ENCODE results near the gene TGFBR3L. TPM values are rescaled to one million over a fixed set of nuclear protein-coding genes. Genes with fewer than 3 reads are reported as not detected.

The TGFBR3L gene
- 0.10 TPM for total RNA-seq

GRCh38 chr19:7914598-7915045 is at the start of gene TGFBR3L:
TGFBR3L (plus strand) TSS chr19:7914830.
- no peaks in the 10 kb centered on the region for H3K9me3 ChIP-seq (ENCODE audit: low read depth, low read length)
- peaks cover 30% of the 10 kb centered on the region for H3K27me3 ChIP-seq (ENCODE audit: insufficient read depth, low read length)
- H3K4me3 ChIP-seq (ENCODE audit: low read length), result no peak within 1 kb of the TSS
- H3K4me1 ChIP-seq (ENCODE audit: insufficient read depth, low read length), result peaks cover 40% of the 10 kb centered on the region

DNA sequence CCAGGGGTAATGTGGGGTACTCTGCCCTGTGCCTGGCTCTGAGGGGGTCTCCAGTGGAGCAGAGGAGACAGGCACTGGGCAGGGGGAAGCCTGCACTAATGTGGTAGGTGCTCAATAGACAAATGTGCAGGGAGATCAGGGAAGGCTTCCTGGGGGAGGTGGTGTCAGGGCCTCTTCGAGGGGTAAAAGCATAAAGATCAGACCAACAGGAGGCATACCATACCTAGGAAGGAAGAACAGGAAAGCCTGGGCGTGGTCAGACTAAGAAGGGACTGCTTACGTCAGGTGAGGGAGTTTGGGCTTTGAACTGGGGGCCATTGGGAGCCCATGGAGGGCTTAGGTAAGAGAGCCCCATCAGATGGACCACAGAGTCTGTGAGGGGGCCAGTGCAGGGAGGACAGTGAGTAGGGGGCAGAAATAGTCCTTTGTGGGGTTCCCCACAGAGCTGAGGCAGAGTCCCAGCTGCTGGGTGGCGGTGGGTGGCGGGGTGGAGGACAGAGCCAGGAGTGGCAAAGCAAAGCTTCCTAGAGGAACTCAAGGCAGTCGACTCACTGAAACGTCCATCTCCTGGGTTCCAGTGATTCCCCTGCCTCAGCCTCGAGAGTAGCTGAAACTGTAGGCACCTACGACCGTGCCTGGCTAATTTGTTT is 49.2 kb upstream of the TGFBR3L start:
- H3K4me3 ChIP-seq (ENCODE audit: low read length), result no peak overlapping the region
- no peaks in the 10 kb centered on the region for H3K9me3 ChIP-seq (ENCODE audit: low read depth, low read length)
- H3K4me1 ChIP-seq (ENCODE audit: insufficient read depth, low read length), result peaks cover 31% of the 10 kb centered on the region
- peaks cover 37% of the 10 kb centered on the region for H3K27me3 ChIP-seq (ENCODE audit: insufficient read depth, low read length)

DNA sequence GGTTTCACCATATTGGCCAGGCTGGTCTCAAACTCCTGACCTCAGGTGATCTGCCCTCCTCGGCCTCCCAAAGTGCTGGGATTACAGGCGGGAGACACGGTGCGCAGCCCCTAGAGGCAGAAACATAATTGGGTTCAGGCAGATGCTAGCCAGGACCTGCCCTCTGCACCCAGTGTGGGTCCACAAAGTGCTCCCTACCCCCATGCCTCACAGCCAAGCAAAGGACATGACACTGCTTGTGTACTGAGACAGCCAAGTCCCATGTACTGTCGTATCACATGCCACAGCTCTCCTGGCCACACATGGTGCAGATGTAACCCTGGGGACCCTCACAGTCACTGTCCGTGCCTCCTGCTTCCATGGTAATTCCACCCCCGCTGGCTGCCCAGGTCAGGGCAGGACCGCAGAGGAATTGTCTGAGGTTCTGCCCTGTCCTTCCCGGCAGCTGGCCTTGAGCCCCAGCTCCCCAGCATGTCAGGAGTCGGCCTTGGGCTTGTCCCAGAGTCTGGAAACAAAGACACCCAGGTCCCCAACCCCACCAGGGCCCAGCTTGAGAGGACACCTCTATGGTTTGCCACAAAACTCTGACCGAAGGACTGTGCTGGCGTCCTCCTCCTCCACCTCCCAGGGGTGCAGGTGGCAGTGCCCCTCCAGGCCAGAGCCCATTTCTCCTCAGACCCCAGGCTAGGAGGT is 48.1 kb upstream of the TGFBR3L start:
- Histone ChIP-seq H3K27me3 (ENCODE audit: insufficient read depth, low read length) (peaks cover 30% of the 10 kb centered on the region), H3K9me3 (ENCODE audit: low read depth, low read length) (no peaks in the 10 kb centered on the region), H3K4me3 (ENCODE audit: low read length) (no peak overlapping the region), H3K4me1 (ENCODE audit: insufficient read depth, low read length) (peaks cover 32% of the 10 kb centered on the region)

GRCh38 chr19:7867092-7867844 is 47.4 kb upstream of the TGFBR3L start:
- H3K9me3 ChIP-seq (ENCODE audit: low read depth, low read length), result no peaks in the 10 kb centered on the region
- H3K27me3 ChIP-seq (ENCODE audit: insufficient read depth, low read length), result peaks cover 26% of the 10 kb centered on the region
- no peak overlapping the region for H3K4me3 ChIP-seq (ENCODE audit: low read length)
- H3K4me1 ChIP-seq (ENCODE audit: insufficient read depth, low read length), result peaks cover 32% of the 10 kb centered on the region

DNA sequence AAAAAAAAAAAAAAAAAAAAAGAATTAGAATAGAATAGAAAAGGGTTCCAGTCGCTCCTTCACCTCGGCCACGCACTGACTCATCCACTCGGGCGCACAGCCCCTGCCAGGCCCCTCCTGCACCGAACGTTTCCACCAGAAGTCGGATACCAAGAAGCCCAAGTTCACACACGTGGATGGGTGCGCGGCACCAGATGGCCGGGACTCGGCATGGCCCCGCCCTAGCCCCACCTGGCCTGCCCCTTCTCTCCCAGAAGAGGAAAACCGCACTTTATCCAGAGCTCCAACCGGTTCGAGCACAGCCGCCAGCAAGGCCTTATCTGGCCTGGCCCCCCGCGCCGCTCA is 46.3 kb upstream of the TGFBR3L start:
- H3K4me1 ChIP-seq (ENCODE audit: insufficient read depth, low read length), result peaks cover 34% of the 10 kb centered on the region
- H3K9me3 ChIP-seq (ENCODE audit: low read depth, low read length), result no peaks in the 10 kb centered on the region
- peaks cover 31% of the 10 kb centered on the region for H3K27me3 ChIP-seq (ENCODE audit: insufficient read depth, low read length)
- no peak overlapping the region for H3K4me3 ChIP-seq (ENCODE audit: low read length)

- H3K27me3 ChIP-seq (ENCODE audit: insufficient read depth, low read length), result peaks cover 30% of the 10 kb centered on the region
These were observed 45.8 kb upstream of the TGFBR3L start for GRCh38 chr19:7868671-7869452.

GRCh38 chr19:7869453-7869909 is 45.1 kb upstream of the TGFBR3L start:
- H3K9me3 ChIP-seq (ENCODE audit: low read depth, low read length), result no peaks in the 10 kb centered on the region
- peak overlapping the region; percentile 10 for H3K4me3 ChIP-seq (ENCODE audit: low read length)
- H3K4me1 ChIP-seq (ENCODE audit: insufficient read depth, low read length), result peaks cover 38% of the 10 kb centered on the region
- peaks cover 28% of the 10 kb centered on the region for H3K27me3 ChIP-seq (ENCODE audit: insufficient read depth, low read length)

More at GRCh38 chr19:7868671-7869452, 45.8 kb upstream of the TGFBR3L start:
- Histone ChIP-seq H3K4me1 (ENCODE audit: insufficient read depth, low read length) (peaks cover 37% of the 10 kb centered on the region), H3K4me3 (ENCODE audit: low read length) (peak overlapping the region; percentile 22), H3K9me3 (ENCODE audit: low read depth, low read length) (no peaks in the 10 kb centered on the region)

DNA sequence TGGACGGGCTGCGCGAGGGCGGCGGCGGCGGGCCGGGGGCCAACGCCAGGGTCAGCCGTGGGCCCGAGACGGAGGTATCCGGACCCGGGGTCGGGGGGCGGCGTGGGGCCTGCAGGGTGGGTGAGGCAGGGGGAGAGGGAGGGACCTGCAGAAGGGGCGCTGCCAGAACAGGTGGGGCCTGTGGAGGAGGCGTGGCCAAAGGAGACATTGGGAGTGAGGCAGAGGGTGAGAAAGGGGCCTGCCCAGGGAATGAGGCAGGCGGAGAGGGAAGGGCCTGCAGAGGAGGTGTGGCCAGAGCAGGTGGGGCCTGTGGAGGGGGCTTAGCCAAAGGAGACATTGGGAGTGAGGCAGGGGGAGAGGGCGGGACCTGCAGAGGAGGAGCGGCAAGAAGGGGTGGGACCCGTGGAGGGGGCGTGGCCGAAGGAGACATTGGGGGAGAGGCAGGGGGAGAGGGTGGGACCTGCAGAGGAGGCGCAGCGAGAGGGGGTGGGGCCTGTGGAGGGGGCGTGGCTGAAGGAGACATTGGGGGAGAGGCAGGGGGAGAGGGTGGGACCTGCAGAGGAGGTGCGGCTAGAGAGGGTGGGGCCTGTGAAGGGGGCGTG is 44.6 kb upstream of the TGFBR3L start:
- peaks cover 33% of the 10 kb centered on the region for H3K27me3 ChIP-seq (ENCODE audit: insufficient read depth, low read length)
- H3K9me3 ChIP-seq (ENCODE audit: low read depth, low read length), result no peaks in the 10 kb centered on the region
- H3K4me3 ChIP-seq (ENCODE audit: low read length), result peak overlapping the region; percentile 10
- H3K4me1 ChIP-seq (ENCODE audit: insufficient read depth, low read length), result peaks cover 42% of the 10 kb centered on the region

- H3K4me3 ChIP-seq (ENCODE audit: low read length), result no peak overlapping the region
- H3K4me1 ChIP-seq (ENCODE audit: insufficient read depth, low read length), result peaks cover 42% of the 10 kb centered on the region
- peaks cover 31% of the 10 kb centered on the region for H3K27me3 ChIP-seq (ENCODE audit: insufficient read depth, low read length)
- H3K9me3 ChIP-seq (ENCODE audit: low read depth, low read length), result no peaks in the 10 kb centered on the region
These were observed 43.8 kb upstream of the TGFBR3L start for GRCh38 chr19:7870571-7871436.

DNA sequence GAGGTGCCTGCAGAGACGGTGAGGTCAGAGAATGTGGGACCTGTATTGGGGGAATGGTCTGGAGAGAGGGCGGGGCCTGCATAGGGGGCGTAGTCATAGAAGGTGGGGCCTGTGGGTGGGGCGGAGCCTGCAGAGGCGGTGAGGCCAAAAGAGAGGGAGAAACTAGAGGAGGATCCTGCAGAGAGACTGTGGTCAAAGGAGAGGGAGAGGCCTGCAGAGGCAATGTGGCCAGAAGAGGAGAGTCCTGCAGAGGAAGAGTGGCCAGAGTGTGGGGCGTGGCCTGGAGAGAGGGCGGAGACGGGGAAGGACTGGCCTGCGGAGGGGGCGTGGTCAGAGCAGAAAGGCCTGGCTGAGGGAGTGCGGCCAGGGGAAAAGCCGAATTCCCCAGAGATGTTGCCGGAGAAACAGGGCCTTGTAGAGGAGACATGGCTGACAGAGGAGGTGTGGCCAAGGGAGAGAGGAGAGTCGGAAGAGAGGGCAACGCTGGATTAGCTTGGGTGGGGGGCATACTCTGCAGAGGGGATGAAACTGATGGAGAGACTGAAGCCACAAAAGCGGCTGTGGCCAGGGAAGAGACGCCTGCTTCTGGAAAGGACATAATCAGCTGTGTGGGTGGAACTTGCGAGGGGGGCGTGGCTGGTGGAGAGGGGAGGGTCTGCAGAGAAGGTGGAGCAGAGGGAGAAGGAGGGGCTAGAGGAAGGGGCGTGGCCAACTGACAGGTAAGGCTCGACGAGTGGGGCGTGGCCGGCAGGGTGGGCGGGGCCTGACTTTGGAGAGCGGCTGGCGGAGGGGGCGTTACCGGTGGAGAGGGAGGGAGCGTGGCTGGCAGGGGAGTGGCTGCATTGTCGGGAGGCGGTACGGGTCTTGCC is 43.0 kb upstream of the TGFBR3L start:
- peaks cover 42% of the 10 kb centered on the region for H3K4me1 ChIP-seq (ENCODE audit: insufficient read depth, low read length)
- H3K4me3 ChIP-seq (ENCODE audit: low read length), result no peak overlapping the region
- no peaks in the 10 kb centered on the region for H3K9me3 ChIP-seq (ENCODE audit: low read depth, low read length)
- H3K27me3 ChIP-seq (ENCODE audit: insufficient read depth, low read length), result peaks cover 33% of the 10 kb centered on the region

GRCh38 chr19:7872306-7873204 is 42.1 kb upstream of the TGFBR3L start:
- no peaks in the 10 kb centered on the region for H3K9me3 ChIP-seq (ENCODE audit: low read depth, low read length)
- no peak overlapping the region for H3K4me3 ChIP-seq (ENCODE audit: low read length)
- peaks cover 42% of the 10 kb centered on the region for H3K4me1 ChIP-seq (ENCODE audit: insufficient read depth, low read length)
- peaks cover 28% of the 10 kb centered on the region for H3K27me3 ChIP-seq (ENCODE audit: insufficient read depth, low read length)
